B cell (primary cell): ENCODE results near the gene ST8SIA2. TPM values are rescaled to one million over a fixed set of nuclear protein-coding genes. Genes with fewer than 3 reads are reported as not detected.

Source experiments
- ATAC-seq: fragments of 200-7000 bp; cut with Tn5 transposase; one replicate; pipeline ENCODE4 v1.10.0; 2021; ENCODE audit warnings: low read depth, mild to moderate bottlenecking, moderate number of reproducible peaks, moderate library complexity
- CTCF ChIA-PET: fragments of 350-600 bp; sonication (Branson Sonifier 250); formaldehyde crosslinking; loops from one replicate; lab custom pipeline; 2021; ENCODE audit warnings: antibody characterized with exemption, inconsistent platforms; lab: Charles Lee
- POLR2A ChIA-PET: fragments of 350-600 bp; sonication (Branson Sonifier 250); formaldehyde crosslinking; loops from one replicate; lab custom pipeline; 2021; ENCODE audit warnings: antibody characterized with exemption; lab: Charles Lee
- DNase-seq: peaks from one replicate; pipeline ENCODE4 v3.0.0; 2013
- H2AFZ ChIP-seq: 2 replicates; pipeline ENCODE4 v1.6.1; 2012; ENCODE audit warnings: mild to moderate bottlenecking, low read depth, low read length; ENCODE audit not compliant: insufficient read depth, poor library complexity, severe bottlenecking
- H3K27ac ChIP-seq, 2 donors: 1 replicate in 1 of 2; 2 replicates in 1 of 2; pipeline ENCODE4 v1.5.1; 2012 to 2013; ENCODE audit warnings: low read length in 2 of 2, mild to moderate bottlenecking in 2 of 2, moderate library complexity in 1 of 2
- H3K27me3 ChIP-seq, 4 experiments: fragments of 200-600 bp in 1 of 4; sonication (generic) in 1 of 4; replicated peaks in 1 of 4; 1 replicate in 2 of 4; 2 replicates in 2 of 4; pipeline versions ENCODE4 v1.6.1 to v1.7.0; 2013 to 2016; ENCODE audit warnings: low read length in 3 of 4, mild to moderate bottlenecking in 2 of 4, mixed read lengths in 1 of 4, moderate library complexity in 1 of 4; ENCODE audit not compliant: insufficient read depth in 4 of 4, control insufficient read depth in 3 of 4; ENCODE audit errors: control extremely low read depth in 1 of 4
- H3K36me3 ChIP-seq, 2 experiments: replicated peaks in 1 of 2; 1 replicate in 1 of 2; 2 replicates in 1 of 2; pipeline versions ENCODE4 v1.6.1 to v1.7.1; 2013; ENCODE audit warnings: low read length in 1 of 2; ENCODE audit not compliant: insufficient read depth in 2 of 2, control insufficient read depth in 1 of 2; ENCODE audit errors: control extremely low read depth in 1 of 2, extremely low read depth in 1 of 2
- H3K4me1 ChIP-seq, 2 donors: fragments of 200-600 bp in 1 of 2; sonication (generic) in 1 of 2; 1 replicate in 1 of 2; 2 replicates in 1 of 2; pipeline versions ENCODE4 v1.5.1 to v1.6.1; 2013 to 2017; ENCODE audit warnings: low read length in 2 of 2; ENCODE audit not compliant: control insufficient read depth in 2 of 2, insufficient read depth in 2 of 2
- H3K4me2 ChIP-seq: replicated peaks from 2 replicates; pipeline ENCODE3; 2012; ENCODE audit warnings: mild to moderate bottlenecking, low read depth, low read length; ENCODE audit not compliant: poor library complexity, severe bottlenecking
- H3K4me3 ChIP-seq, 5 experiments: fragments of 200-600 bp in 1 of 5; sonication (generic) in 1 of 5; 1 replicate in 3 of 5; 2 replicates in 2 of 5; pipeline versions ENCODE4 v1.5.1 to v1.7.0; 2011 to 2016; ENCODE audit warnings: low read length in 4 of 5, mild to moderate bottlenecking in 4 of 5, low read depth in 2 of 5, control low read depth in 1 of 5, moderate library complexity in 1 of 5; ENCODE audit not compliant: insufficient read depth in 1 of 5; ENCODE audit errors: control extremely low read depth in 1 of 5, extremely low read depth in 1 of 5
- H3K79me2 ChIP-seq: fragments of 200-600 bp; sonication (generic); one replicate; pipeline ENCODE4 v1.6.0; 2016; ENCODE audit warnings: low read length; ENCODE audit not compliant: control insufficient read depth, insufficient read depth
- H3K9ac ChIP-seq: fragments of 200-600 bp; sonication (generic); 2 replicates; pipeline ENCODE4 v1.6.1; 2017; ENCODE audit warnings: mild to moderate bottlenecking, low read length, moderate library complexity
- H3K9me3 ChIP-seq, 3 donors: one replicate each; pipeline versions ENCODE4 v1.6.1 to v1.7.1; 2013; ENCODE audit warnings: low read length in 2 of 3; ENCODE audit not compliant: control insufficient read depth in 2 of 3, insufficient read depth in 1 of 3; ENCODE audit errors: control extremely low read depth in 1 of 3
- H4K20me1 ChIP-seq: 2 replicates; pipeline ENCODE4 v1.6.0; 2012; ENCODE audit warnings: mild to moderate bottlenecking, low read length; ENCODE audit not compliant: insufficient read depth, control insufficient read depth, poor library complexity, severe bottlenecking
- H3K27ac Mint-ChIP-seq: one replicate; pipeline ENCODE4 v1.8.0; 2021; ENCODE audit warnings: mixed read lengths
- H3K27me3 Mint-ChIP-seq: one replicate; pipeline ENCODE4 v1.8.0; 2021; ENCODE audit warnings: mixed read lengths
- H3K4me1 Mint-ChIP-seq: one replicate; pipeline ENCODE4 v1.8.0; 2021; ENCODE audit warnings: mixed read lengths
- H3K4me3 Mint-ChIP-seq: one replicate; pipeline ENCODE4 v1.8.0; 2021; ENCODE audit warnings: mixed read lengths
- H3K9me3 Mint-ChIP-seq: one replicate; pipeline ENCODE4 v1.8.0; 2022; ENCODE audit warnings: mixed read lengths; ENCODE audit not compliant: insufficient read depth
- CTCF ChIP-seq: fragments of 200-600 bp; IDR thresholded peaks from one replicate; pipeline ENCODE4 v1.8.0; 2022; ENCODE audit warnings: antibody characterized with exemption, mild to moderate bottlenecking
- EZH2 ChIP-seq: IDR thresholded peaks from 2 replicates; pipeline ENCODE4 v1.6.1; 2012; ENCODE audit warnings: borderline replicate concordance, low read depth, mild to moderate bottlenecking, moderate library complexity, low read length; ENCODE audit not compliant: insufficient read depth, poor library complexity, severe bottlenecking
- WGBS: methylation state at CpG from one replicate; pipeline ENCODE4 v1.1.5; 2013; ENCODE audit warnings: missing lambda C conversion rate; ENCODE audit not compliant: insufficient coverage; 5-methylcytosine and 5-hydroxymethylcytosine counted together
- intact Hi-C: fragments of 100-400 bp; cut with micrococcal nuclease; formaldehyde crosslinking; loops from one replicate; pipeline ENCODE4 v1.10.0; 2022
- polyA plus RNA-seq: library from polyadenylated mRNA; depleted of rRNA; stranded (reverse); fragments of >200 nt; gene quantifications from 2 replicates; pipeline ENCODE4 v1.2.3, GENCODE V29; 2012
- total RNA-seq, 2 donors: library from RNA; stranded (reverse); fragments of 120-200 nt in 1 of 2; gene quantifications; 1 replicate in 1 of 2; 2 replicates in 1 of 2; pipeline versions ENCODE4 v1.2.3 to v1.2.4, GENCODE V29; 2013 to 2022

The ST8SIA2 gene
- total and polyA plus RNA-seq, 2 donors (not counting 1 experiment from before 2014, with no cell fraction given), result not detected

DNA sequence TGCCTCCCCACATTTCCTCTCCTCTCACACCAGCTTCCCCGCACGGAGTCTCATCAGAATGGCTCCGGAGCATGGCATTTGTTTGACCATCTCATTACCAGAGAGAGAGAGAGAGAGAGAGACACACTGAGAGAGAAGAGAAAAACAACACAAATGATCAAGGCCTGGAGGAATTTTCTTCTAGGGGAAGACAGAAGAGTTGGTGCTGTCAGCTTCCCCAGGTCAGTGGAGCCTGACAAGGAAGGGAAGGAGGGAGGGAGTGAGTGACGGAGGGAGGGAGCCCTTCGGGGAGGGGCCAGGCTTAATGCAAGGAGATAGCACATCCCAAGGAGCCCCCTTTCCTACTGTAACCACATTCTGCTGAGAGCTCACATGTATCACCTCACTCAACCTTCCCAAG lies 9.1 kb downstream of the ST8SIA2 start:
- no CpG with 5 or more reads among the region's 5 CpGs for WGBS
- no peak overlapping the region for H3K4me3 Mint-ChIP-seq

DNA sequence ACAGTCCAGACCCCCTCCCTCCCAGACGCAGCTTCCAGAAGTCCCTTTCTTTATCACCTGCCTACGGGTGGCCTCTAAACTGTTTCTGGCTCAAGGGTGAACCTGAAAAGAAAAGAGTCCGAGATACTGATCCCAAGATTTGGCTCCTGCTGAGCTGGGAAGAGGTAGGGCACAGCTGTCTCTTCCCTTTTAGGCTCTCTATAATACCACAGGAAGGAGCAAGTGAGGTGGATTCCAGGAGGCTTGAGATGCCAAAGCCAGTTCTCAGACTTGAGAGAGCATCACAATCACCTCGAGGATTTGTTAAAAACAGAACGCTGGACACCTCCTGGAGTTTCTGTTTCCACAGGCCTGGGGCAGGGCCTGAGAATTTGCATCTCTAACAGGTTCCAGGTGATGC lies 12.3 kb downstream of the ST8SIA2 start:
- ATAC-seq (no peak), DNase-seq (no peak)
- no peak for TF ChIP-seq CTCF
- no peak for TF ChIP-seq EZH2
- no peak overlapping the region for H3K9ac ChIP-seq
- no peak overlapping the region for H3K27ac Mint-ChIP-seq
- no peaks in the 10 kb centered on the region for H4K20me1 ChIP-seq
- H3K4me1 Mint-ChIP-seq, result no peaks in the 10 kb centered on the region
- H3K79me2 ChIP-seq, result no peaks in the 10 kb centered on the region
- H2AFZ ChIP-seq, result no peak overlapping the region
- H3K27ac ChIP-seq, result no peak overlapping the region
- no peaks in the 10 kb centered on the region for H3K9me3 Mint-ChIP-seq
- H3K4me2 ChIP-seq, result no peak overlapping the region
- 72% methylated on average over 3 of the region's 5 CpGs for WGBS
- intact Hi-C loops, result no loop called here
- no peaks in the 10 kb centered on the region for H3K27me3 ChIP-seq
- no peaks in the 10 kb centered on the region for H3K4me1 ChIP-seq
- no peak overlapping the region for H3K4me3 Mint-ChIP-seq
- peaks cover 0 to 3% (median 0%) of the 10 kb centered on the region in 3 donors for H3K9me3 ChIP-seq
- POLR2A ChIA-PET, result no interaction called here
- CTCF ChIA-PET, result no interaction called here
- H3K27me3 Mint-ChIP-seq, result peaks cover 16% of the 10 kb centered on the region
- no peaks in the 10 kb centered on the region for H3K36me3 ChIP-seq
- no peak overlapping the region for H3K4me3 ChIP-seq

More for the DNA sequence above, 9.1 kb downstream of the ST8SIA2 start:
- Histone ChIP-seq H3K9me3 (peaks cover 0 to 3% (median 0%) of the 10 kb centered on the region in 3 donors), H3K27me3 (peaks cover 0 to 4% (median 0%) of the 10 kb centered on the region in 4 experiments), H3K9ac (no peak overlapping the region), H3K4me2 (no peak overlapping the region), H2AFZ (no peak overlapping the region), H3K27ac (no peak overlapping the region), H3K79me2 (no peaks in the 10 kb centered on the region), H3K36me3 (no peaks in the 10 kb centered on the region), H4K20me1 (no peaks in the 10 kb centered on the region), H3K4me1 (no peaks in the 10 kb centered on the region), H3K4me3 (no peak overlapping the region)
- POLR2A ChIA-PET, result no interaction called here
- Mint-ChIP-seq H3K9me3 (no peaks in the 10 kb centered on the region), H3K27ac (no peak overlapping the region), H3K27me3 (no peaks in the 10 kb centered on the region), H3K4me1 (no peaks in the 10 kb centered on the region)
- no peak for TF ChIP-seq CTCF
- no peak for TF ChIP-seq EZH2
- ATAC-seq, result no peak
- CTCF ChIA-PET, result no interaction called here
- intact Hi-C loops, result no loop called here
- DNase-seq, result no peak
